ENCODE data around the gene LYRM2. TPM values are rescaled to one million over a fixed set of nuclear protein-coding genes. Genes with fewer than 3 reads are reported as not detected.

The LYRM2 gene
- total and polyA plus RNA-seq, 2 of the 8 experiments (the other 6 are each of a cell fraction or from before 2014, with no cell fraction given), result 7.3 to 25.7 TPM

DNA sequence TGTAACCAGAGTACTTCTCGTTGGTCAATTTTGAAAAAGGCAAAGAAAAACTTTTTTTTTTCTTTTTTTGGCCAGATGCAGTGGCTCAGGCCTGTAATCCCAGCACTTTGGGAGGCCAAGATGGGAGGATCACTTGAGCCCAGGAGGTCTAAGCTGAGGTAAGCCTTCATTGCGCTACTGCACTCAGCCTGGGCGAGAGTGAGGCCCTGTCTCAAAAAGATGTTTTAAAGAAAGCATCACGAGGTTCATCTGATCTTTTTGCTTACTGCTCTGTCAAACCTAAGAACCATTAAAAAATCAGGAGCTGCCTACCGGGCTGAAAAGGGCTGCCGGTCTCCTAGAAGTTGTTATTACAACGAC lies 607 bp downstream of the LYRM2 start:
- ChIA-PET POLR2A (ENCODE audit: partially characterized antibody) (interaction anchor here (0.8 to 2.2 kb wide), 8 partner anchors 9 to 297 kb away, joined by 3 to 6 read pairs (median 4); no protein-coding TSS in a partner anchor), CTCF (ENCODE audit: partially characterized antibody) (interaction anchor here (0.6 to 1.9 kb wide), 8 partner anchors 14 to 266 kb away, joined by 3 to 6 read pairs (median 4); no protein-coding TSS in a partner anchor)
- 40% methylated on average over 7 of the region's 7 CpGs; no CpG with 5 or more reads in 1 of the 2 experiments for WGBS, 2 experiments (ENCODE audit: extremely low coverage in 1 of 2, insufficient coverage in 1 of 2, insufficient read length in 1 of 2, insufficient replicate concordance in 2 of 2, low coverage in 1 of 2, low lambda C conversion rate in 2 of 2, missing lambda C conversion rate in 1 of 2)

More for the DNA sequence above, 607 bp downstream of the LYRM2 start:
- Histone ChIP-seq H3K23ac (ENCODE audit: insufficient read length) (no peak overlapping the region), H2BK12ac (ENCODE audit: low read depth, low read length) (no peak overlapping the region), H3K4me2 (ENCODE audit: insufficient read depth in 1 of 2, low read depth in 2 of 2, low read length in 2 of 2) (peak overlapping the region; percentile 80 to 91), H3K4me3 (ENCODE audit: extremely low read depth in 1 of 4, insufficient read depth in 2 of 4, low read depth in 3 of 4, low read length in 4 of 4) (peak overlapping the region; percentile 54 to 89 (median 81)), H4K5ac (ENCODE audit: insufficient read length, low read depth, low read length) (no peak overlapping the region), H3K79me2 (ENCODE audit: control insufficient read depth in 1 of 2, insufficient read depth in 2 of 2, low read length in 2 of 2) (peaks cover 0 to 3% of the 10 kb centered on the region in 2 experiments; a peak in 2 of 4 replicates), H3K9me3 (ENCODE audit: insufficient read depth in 2 of 2, low read depth in 1 of 2, low read length in 1 of 2) (no peaks in the 10 kb centered on the region), H3K4ac (replicated peaks; ENCODE audit: insufficient read length, low read depth, low read length) (no peak overlapping the region), H3K14ac (ENCODE audit: insufficient read length) (no peak overlapping the region), H2AK5ac (ENCODE audit: low read depth, low read length) (no peak overlapping the region), H2BK5ac (ENCODE audit: low read depth, low read length) (peak overlapping the region; percentile 64; the same call in 1 of the 2 replicates), H3K79me1 (ENCODE audit: low read depth, low read length) (no peaks in the 10 kb centered on the region), H3K36me3 (ENCODE audit: control insufficient read depth in 2 of 4, insufficient read depth in 4 of 4, low read length in 3 of 4) (peaks cover 8 to 25% (median 13%) of the 10 kb centered on the region in 4 experiments), H3K23me2 (ENCODE audit: low read depth, low read length) (peaks cover 3% of the 10 kb centered on the region; the same call in 1 of the 2 replicates), H4K20me1 (replicated peaks in 1 of 2; ENCODE audit: control insufficient read depth in 1 of 2, insufficient read depth in 2 of 2, low read length in 2 of 2) (peaks cover 0 to 2% of the 10 kb centered on the region in 2 experiments), H3K27me3 (replicated peaks in 1 of 4; ENCODE audit: control insufficient read depth in 3 of 4, extremely low read depth in 1 of 4, insufficient read depth in 3 of 4, low read length in 3 of 4) (no peaks in the 10 kb centered on the region), H3K56ac (replicated peaks; ENCODE audit: insufficient read length, low read depth, low read length) (no peak overlapping the region), H4K91ac (replicated peaks; ENCODE audit: insufficient read length, low read length) (no peak overlapping the region), H4K8ac (ENCODE audit: extremely low read depth, insufficient read depth, low read length) (no peak overlapping the region), H2BK120ac (replicated peaks; ENCODE audit: low read depth, low read length) (no peak overlapping the region), H3K9ac (replicated peaks in 1 of 4; ENCODE audit: extremely low read depth in 1 of 4, low read depth in 3 of 4, low read length in 3 of 4) (peak overlapping the region; percentile 35 to 81 (median 74); a peak in 6 of 7 replicates), H2BK15ac (ENCODE audit: low read length) (no peak overlapping the region), H3K27ac (ENCODE audit: low read depth, low read length) (no peak overlapping the region), H2AFZ (ENCODE audit: low read length) (no peak overlapping the region), H3K4me1 (replicated peaks in 1 of 4; ENCODE audit: control insufficient read depth in 3 of 4, insufficient read depth in 4 of 4, low read length in 3 of 4) (peaks cover 0 to 3% (median 1%) of the 10 kb centered on the region in 4 experiments; a peak in 1 of 7 replicates), H2BK20ac (ENCODE audit: low read length) (no peak overlapping the region), H3K18ac (ENCODE audit: extremely low read depth, low read length) (no peak overlapping the region)
- TF ChIP-seq KDM1A (IDR thresholded peaks at IDR 0.05; ENCODE audit: borderline replicate concordance, low read length) (no peak), SAP30 (IDR thresholded peaks at IDR 0.05; ENCODE audit: insufficient read depth, insufficient replicate concordance, low read length) (peak; percentile 31)
- FAIRE-seq, result no peak
- DNase-seq (ENCODE audit: low read depth in 1 of 2, low spot score in 2 of 2), result no peak
